Stimulated activated naive CD8-positive, alpha-beta T cell treated with anti-CD3 and anti-CD28 coated beads, Interleukin-15, Interleukin-2, amounts not matched to agents 100 ng/mL and 50 ng/mL, for 24 hours (primary cell): ENCODE measurements around the gene PDGFD.

ENCODE experiments used
- H3K27ac Mint-ChIP-seq: one replicate; pipeline ENCODE4 v1.8.0; 2021; ENCODE audit warnings: mild to moderate bottlenecking, mixed read lengths
- H3K27me3 Mint-ChIP-seq: one replicate; pipeline ENCODE4 v1.8.0; 2021; ENCODE audit warnings: mixed read lengths
- H3K36me3 Mint-ChIP-seq: one replicate; pipeline ENCODE4 v1.8.0; 2021; ENCODE audit warnings: low read depth, mixed read lengths
- H3K4me1 Mint-ChIP-seq: one replicate; pipeline ENCODE4 v1.8.0; 2021; ENCODE audit warnings: low read depth, mixed read lengths
- H3K4me3 Mint-ChIP-seq: one replicate; pipeline ENCODE4 v1.8.0; 2021; ENCODE audit warnings: mild to moderate bottlenecking, mixed read lengths
- H3K9me3 Mint-ChIP-seq: one replicate; pipeline ENCODE4 v1.8.0; 2021; ENCODE audit warnings: mixed read lengths

PDGFD gene

GRCh38 chr11:104164028-104164520 is at the start of gene PDGFD:
Gene PDGFD, minus strand, starts transcription at chr11:104164147.
- Mint-ChIP-seq H3K4me3 (peak within 1 kb of the TSS; percentile 78), H3K27ac (no peak within 1 kb of the TSS), H3K4me1 (peaks cover 4% of the 10 kb centered on the region), H3K9me3 (no peaks in the 10 kb centered on the region), H3K36me3 (no peaks in the 10 kb centered on the region), H3K27me3 (peaks cover 38% of the 10 kb centered on the region)

DNA sequence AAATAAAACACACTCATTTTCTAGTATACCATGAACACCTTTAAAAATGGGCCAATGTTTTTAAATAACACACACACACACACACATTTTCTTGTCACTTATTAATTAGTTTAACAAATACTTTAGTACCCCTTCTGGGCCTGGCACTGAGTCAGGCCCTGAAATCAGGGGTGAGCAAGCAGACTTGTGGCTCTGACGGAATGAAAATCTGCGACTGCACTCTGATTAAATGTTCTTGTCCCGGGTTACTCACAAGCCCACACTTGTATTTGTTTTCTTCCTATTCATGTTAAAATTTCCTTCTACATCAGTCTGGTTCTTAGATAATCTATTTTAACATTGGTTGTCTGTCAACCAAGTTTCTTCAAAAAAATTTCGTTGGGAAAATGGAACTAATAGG is 43.0 kb upstream of the PDGFD start:
- Mint-ChIP-seq H3K4me1 (no peaks in the 10 kb centered on the region), H3K9me3 (no peaks in the 10 kb centered on the region), H3K27me3 (no peaks in the 10 kb centered on the region), H3K27ac (no peak overlapping the region), H3K36me3 (no peaks in the 10 kb centered on the region), H3K4me3 (no peak overlapping the region)

DNA sequence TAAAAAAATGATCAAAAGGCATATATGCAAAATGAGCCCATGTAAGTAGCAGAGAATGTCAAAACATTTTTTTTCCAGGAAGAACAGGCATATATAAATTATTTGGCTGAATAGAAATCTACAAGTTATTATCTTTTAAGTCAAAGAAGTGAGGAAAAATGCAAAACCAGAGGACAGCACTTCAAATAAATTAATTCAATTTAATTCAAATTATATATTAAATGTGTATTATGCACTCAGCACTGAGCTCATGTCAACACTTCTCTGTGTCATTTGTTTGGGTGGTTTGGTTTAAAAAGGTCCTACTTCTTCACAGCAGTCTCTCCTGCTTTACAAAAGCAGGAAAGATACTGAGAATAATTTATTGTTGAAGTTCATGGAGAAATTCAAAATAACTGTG is 41.9 kb upstream of the PDGFD start:
- no peaks in the 10 kb centered on the region for H3K4me1 Mint-ChIP-seq
- H3K9me3 Mint-ChIP-seq: no peaks in the 10 kb centered on the region
- no peaks in the 10 kb centered on the region for H3K36me3 Mint-ChIP-seq
- no peaks in the 10 kb centered on the region for H3K27me3 Mint-ChIP-seq
- H3K4me3 Mint-ChIP-seq: no peak overlapping the region
- no peak overlapping the region for H3K27ac Mint-ChIP-seq

DNA sequence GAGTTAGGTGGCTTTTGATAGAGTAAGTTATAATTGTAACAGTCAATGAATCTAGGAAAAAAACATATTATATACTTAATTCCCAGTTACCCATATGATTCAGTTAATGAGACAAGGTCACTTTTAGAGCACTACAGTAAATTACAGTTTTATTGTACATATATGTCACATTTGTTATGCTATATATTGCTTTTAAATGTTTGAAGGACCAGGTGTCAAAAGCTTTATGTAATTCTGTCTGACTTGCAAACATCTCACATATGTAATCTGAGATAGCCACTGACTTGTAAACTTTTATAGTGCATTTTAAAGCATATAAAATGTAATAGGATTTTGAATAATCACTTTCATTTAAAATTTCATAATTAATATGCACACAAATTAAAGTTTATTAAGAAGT is 36.7 kb upstream of the PDGFD start:
- Mint-ChIP-seq H3K36me3 (no peaks in the 10 kb centered on the region), H3K4me1 (no peaks in the 10 kb centered on the region)

GRCh38 chr11:104199053-104199452 is 35.1 kb upstream of the PDGFD start:
- Mint-ChIP-seq H3K27me3 (no peaks in the 10 kb centered on the region), H3K4me1 (no peaks in the 10 kb centered on the region), H3K27ac (no peak overlapping the region), H3K4me3 (no peak overlapping the region), H3K36me3 (no peaks in the 10 kb centered on the region), H3K9me3 (no peaks in the 10 kb centered on the region)

More for the DNA sequence above, 36.7 kb upstream of the PDGFD start:
- no peak overlapping the region for H3K27ac Mint-ChIP-seq
- H3K4me3 Mint-ChIP-seq: no peak overlapping the region
- H3K27me3 Mint-ChIP-seq: no peaks in the 10 kb centered on the region
- H3K9me3 Mint-ChIP-seq: no peaks in the 10 kb centered on the region

DNA sequence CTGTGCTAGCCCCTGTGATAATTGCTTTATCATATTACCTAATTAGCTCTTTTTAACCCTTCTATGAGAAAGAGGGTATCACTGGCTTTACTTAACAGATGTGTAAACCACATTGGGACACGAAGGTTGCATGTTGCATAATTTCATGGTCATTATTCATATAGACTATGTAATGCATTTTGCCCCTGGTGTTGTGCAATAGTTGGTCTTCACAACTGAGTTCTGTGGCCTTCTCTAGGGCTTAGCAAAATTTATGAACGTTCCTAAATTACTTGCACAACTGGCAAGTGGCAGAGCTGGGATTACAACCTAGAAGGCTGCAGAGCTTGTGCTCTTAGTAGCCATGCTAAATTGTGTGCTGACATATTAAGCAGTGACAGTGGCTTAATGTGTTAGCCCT is 34.6 kb upstream of the PDGFD start:
- no peaks in the 10 kb centered on the region for H3K4me1 Mint-ChIP-seq
- H3K36me3 Mint-ChIP-seq: no peaks in the 10 kb centered on the region
- no peak overlapping the region for H3K27ac Mint-ChIP-seq
- no peaks in the 10 kb centered on the region for H3K27me3 Mint-ChIP-seq
- no peaks in the 10 kb centered on the region for H3K9me3 Mint-ChIP-seq
- H3K4me3 Mint-ChIP-seq: no peak overlapping the region

DNA sequence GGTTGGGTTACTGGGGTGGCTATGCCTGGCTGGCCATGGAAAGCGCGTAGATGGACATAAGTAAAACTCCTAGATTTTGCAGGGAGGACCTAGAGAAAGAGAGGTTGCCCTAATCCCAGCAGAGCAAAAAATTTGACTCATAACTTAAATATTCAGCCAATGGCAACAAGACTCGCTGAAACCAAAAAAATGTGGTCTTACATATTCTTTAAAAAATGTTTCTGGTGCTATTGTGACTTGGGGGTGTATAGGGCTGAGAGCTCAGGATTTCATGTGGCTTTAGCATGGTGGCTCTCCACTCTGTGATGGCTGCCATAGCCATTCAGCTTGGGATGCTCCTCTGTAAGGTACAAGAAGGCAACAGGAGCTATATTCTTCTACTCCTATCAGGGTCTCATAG is 27.2 kb upstream of the PDGFD start:
- Mint-ChIP-seq H3K4me1 (no peaks in the 10 kb centered on the region), H3K4me3 (no peak overlapping the region), H3K27ac (no peak overlapping the region), H3K27me3 (no peaks in the 10 kb centered on the region), H3K36me3 (no peaks in the 10 kb centered on the region), H3K9me3 (no peaks in the 10 kb centered on the region)

DNA sequence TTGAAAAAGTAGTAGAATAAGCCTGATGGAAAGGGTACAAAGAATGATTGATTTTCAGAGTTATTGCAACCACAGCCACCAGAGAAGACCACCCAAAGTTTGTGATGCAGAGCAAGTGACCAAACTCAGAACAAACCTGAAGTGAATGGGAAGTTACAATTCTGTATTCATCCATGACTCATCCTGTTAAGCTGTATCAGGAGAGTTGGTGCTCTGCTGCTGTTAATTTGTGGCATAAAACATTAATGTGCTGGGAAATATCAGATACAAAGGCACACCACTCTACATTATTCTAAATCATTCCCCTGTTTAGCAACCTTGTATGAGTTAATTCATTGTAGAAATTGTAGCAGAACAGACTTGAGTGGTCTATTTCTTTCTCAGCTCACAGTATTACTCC is 19.6 kb upstream of the PDGFD start:
- H3K4me1 Mint-ChIP-seq: no peaks in the 10 kb centered on the region
- no peak overlapping the region for H3K27ac Mint-ChIP-seq
- H3K9me3 Mint-ChIP-seq: no peaks in the 10 kb centered on the region
- no peak overlapping the region for H3K4me3 Mint-ChIP-seq
- no peaks in the 10 kb centered on the region for H3K27me3 Mint-ChIP-seq
- no peaks in the 10 kb centered on the region for H3K36me3 Mint-ChIP-seq

GRCh38 chr11:104175769-104176168 is 11.8 kb upstream of the PDGFD start:
- Mint-ChIP-seq H3K4me3 (no peak overlapping the region), H3K9me3 (no peaks in the 10 kb centered on the region), H3K27ac (no peak overlapping the region), H3K4me1 (no peaks in the 10 kb centered on the region), H3K36me3 (no peaks in the 10 kb centered on the region), H3K27me3 (no peaks in the 10 kb centered on the region)

DNA sequence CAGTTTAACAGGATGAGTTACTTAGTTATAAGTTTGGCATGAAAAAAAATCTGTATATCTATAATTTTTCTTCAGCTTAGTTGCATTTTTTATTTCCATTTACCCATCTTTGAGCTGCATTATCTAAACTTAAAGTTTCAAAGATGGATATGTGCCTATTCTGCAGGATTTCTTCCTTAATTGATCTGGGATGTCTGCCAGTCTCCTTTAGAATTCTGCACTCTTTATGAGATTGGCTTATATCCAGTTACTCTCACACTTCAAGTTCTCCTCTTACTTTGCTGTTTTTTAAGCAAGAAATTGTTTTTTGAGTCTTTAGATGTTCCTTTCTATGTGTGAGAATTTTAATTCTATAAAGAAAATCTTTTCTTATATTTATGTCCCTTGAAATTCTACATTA is 5.1 kb upstream of the PDGFD start:
- Mint-ChIP-seq H3K36me3 (no peaks in the 10 kb centered on the region), H3K4me1 (no peaks in the 10 kb centered on the region), H3K27me3 (peaks cover 17% of the 10 kb centered on the region), H3K4me3 (no peak overlapping the region), H3K9me3 (no peaks in the 10 kb centered on the region), H3K27ac (no peak overlapping the region)

DNA sequence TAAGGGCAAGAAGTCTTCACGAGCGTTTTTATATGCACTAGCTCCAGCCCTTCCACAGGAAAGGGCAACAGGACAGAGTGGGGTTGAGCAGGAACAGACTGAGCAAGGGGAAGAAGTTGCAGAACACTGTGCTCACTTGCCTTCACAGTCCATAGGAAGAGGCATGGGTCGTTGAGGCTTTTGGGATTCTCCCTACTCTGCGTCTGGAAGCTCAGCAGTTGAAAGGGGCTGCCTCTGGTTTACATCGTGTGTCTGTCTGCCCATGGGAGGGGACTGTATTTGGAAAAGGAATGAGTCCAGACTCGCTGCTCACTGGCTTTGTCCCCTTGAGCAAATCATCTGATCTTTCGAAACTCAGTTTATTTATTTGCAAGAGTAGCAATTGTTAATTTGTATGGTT is 1.1 kb upstream of the PDGFD start:
- H3K4me3 Mint-ChIP-seq: no peak overlapping the region
- H3K9me3 Mint-ChIP-seq: no peaks in the 10 kb centered on the region
- peaks cover 38% of the 10 kb centered on the region for H3K27me3 Mint-ChIP-seq
- no peak overlapping the region for H3K27ac Mint-ChIP-seq
- H3K4me1 Mint-ChIP-seq: peaks cover 4% of the 10 kb centered on the region
- H3K36me3 Mint-ChIP-seq: no peaks in the 10 kb centered on the region

GRCh38 chr11:104163100-104164027 is 583 bp downstream of the PDGFD start:
- no peaks in the 10 kb centered on the region for H3K9me3 Mint-ChIP-seq
- peak overlapping the region; percentile 78 for H3K4me3 Mint-ChIP-seq
- no peaks in the 10 kb centered on the region for H3K36me3 Mint-ChIP-seq
- H3K27me3 Mint-ChIP-seq: peaks cover 38% of the 10 kb centered on the region
- H3K27ac Mint-ChIP-seq: no peak overlapping the region
- H3K4me1 Mint-ChIP-seq: peaks cover 4% of the 10 kb centered on the region

- Mint-ChIP-seq H3K27ac (no peak overlapping the region), H3K27me3 (peaks cover 38% of the 10 kb centered on the region), H3K9me3 (no peaks in the 10 kb centered on the region), H3K36me3 (no peaks in the 10 kb centered on the region), H3K4me3 (no peak overlapping the region), H3K4me1 (peaks cover 4% of the 10 kb centered on the region)
These were observed 2.0 kb downstream of the PDGFD start for GRCh38 chr11:104161751-104162450.

GRCh38 chr11:104159356-104159755 is 4.6 kb downstream of the PDGFD start:
- H3K27me3 Mint-ChIP-seq: peaks cover 22% of the 10 kb centered on the region
- H3K9me3 Mint-ChIP-seq: no peaks in the 10 kb centered on the region
- H3K36me3 Mint-ChIP-seq: no peaks in the 10 kb centered on the region
- H3K4me1 Mint-ChIP-seq: peaks cover 4% of the 10 kb centered on the region
- no peak overlapping the region for H3K27ac Mint-ChIP-seq
- no peak overlapping the region for H3K4me3 Mint-ChIP-seq

GRCh38 chr11:104155375-104155774 is 8.6 kb downstream of the PDGFD start:
- Mint-ChIP-seq H3K4me3 (no peak overlapping the region), H3K27ac (no peak overlapping the region), H3K4me1 (no peaks in the 10 kb centered on the region), H3K36me3 (no peaks in the 10 kb centered on the region), H3K27me3 (no peaks in the 10 kb centered on the region), H3K9me3 (no peaks in the 10 kb centered on the region)
